DOHH2 (cell line): Measurements from ENCODE around the gene SMG5.

ENCODE experiments used
- H3F3A ChIP-seq: fragments of 200-600 bp; sonication (generic), shearing (Covaris generic); 2 replicates; pipeline ENCODE4 v1.6.0; 2016; ENCODE audit warnings: antibody characterized with exemption, mild to moderate bottlenecking; ENCODE audit not compliant: control insufficient read depth, insufficient read depth
- H3K27ac ChIP-seq: fragments of 200-600 bp; sonication (generic); 2 replicates; pipeline ENCODE4 v1.5.1; 2014; ENCODE audit warnings: low read depth, mild to moderate bottlenecking, low read length, moderate library complexity
- H3K27me3 ChIP-seq: fragments of 200-600 bp; sonication (generic); 2 replicates; pipeline ENCODE4 v1.6.1; 2014; ENCODE audit warnings: mild to moderate bottlenecking, low read length, mixed read lengths; ENCODE audit not compliant: control insufficient read depth
- H3K36me3 ChIP-seq: fragments of 200-600 bp; sonication (generic); 2 replicates; pipeline ENCODE4 v1.6.1; 2014; ENCODE audit warnings: mild to moderate bottlenecking, low read length, moderate library complexity, mixed read lengths; ENCODE audit not compliant: control insufficient read depth
- H3K4me1 ChIP-seq: fragments of 200-600 bp; sonication (generic); 2 replicates; pipeline ENCODE4 v1.6.1; 2014; ENCODE audit warnings: mild to moderate bottlenecking, low read length, mixed read lengths; ENCODE audit not compliant: control insufficient read depth
- H3K4me2 ChIP-seq: fragments of 200-600 bp; sonication (generic); 2 replicates; pipeline ENCODE4 v1.6.0; 2014; ENCODE audit warnings: mild to moderate bottlenecking, low read length, moderate library complexity
- H3K4me3 ChIP-seq: fragments of 200-600 bp; sonication (generic); 2 replicates; pipeline ENCODE4 v1.5.1; 2014; ENCODE audit warnings: mild to moderate bottlenecking, low read length, mixed read lengths
- H3K79me2 ChIP-seq: fragments of 200-600 bp; sonication (generic); 2 replicates; pipeline ENCODE4 v1.6.1; 2014; ENCODE audit warnings: mild to moderate bottlenecking, low read length, mixed read lengths; ENCODE audit not compliant: control insufficient read depth
- H3K9me2 ChIP-seq: fragments of 200-600 bp; sonication (generic); replicated peaks from 2 replicates; pipeline ENCODE4 v1.6.1; 2014; ENCODE audit warnings: mild to moderate bottlenecking, low read length, mixed read lengths; ENCODE audit not compliant: control insufficient read depth
- H3K9me3 ChIP-seq: fragments of 200-600 bp; sonication (generic); 2 replicates; pipeline ENCODE4 v1.6.1; 2014; ENCODE audit warnings: antibody characterized with exemption, low read length, mixed read lengths; ENCODE audit not compliant: control insufficient read depth, insufficient read depth
- H4K20me1 ChIP-seq: fragments of 200-600 bp; sonication (generic); 2 replicates; pipeline ENCODE4 v1.6.0; 2014; ENCODE audit warnings: low read depth, mild to moderate bottlenecking, antibody characterized with exemption, low read length, moderate library complexity; ENCODE audit not compliant: control insufficient read depth, insufficient read depth
- EZH2phosphoT487 ChIP-seq: fragments of 200-600 bp; sonication (generic); IDR thresholded peaks from 2 replicates; pipeline ENCODE4 v1.6.1; 2017; ENCODE audit warnings: borderline replicate concordance, mild to moderate bottlenecking, antibody characterized with exemption, low read length, moderate library complexity, mixed read lengths
- TF ChIP-seq, protein P1 (sequence below): fragments of 200-600 bp; sonication (generic); IDR thresholded peaks from one replicate; pipeline ENCODE4 v1.5.1; 2014; ENCODE audit warnings: antibody characterized with exemption, mild to moderate bottlenecking, low read depth, low read length; ENCODE audit not compliant: poor library complexity, severe bottlenecking

The SMG5 gene

DNA sequence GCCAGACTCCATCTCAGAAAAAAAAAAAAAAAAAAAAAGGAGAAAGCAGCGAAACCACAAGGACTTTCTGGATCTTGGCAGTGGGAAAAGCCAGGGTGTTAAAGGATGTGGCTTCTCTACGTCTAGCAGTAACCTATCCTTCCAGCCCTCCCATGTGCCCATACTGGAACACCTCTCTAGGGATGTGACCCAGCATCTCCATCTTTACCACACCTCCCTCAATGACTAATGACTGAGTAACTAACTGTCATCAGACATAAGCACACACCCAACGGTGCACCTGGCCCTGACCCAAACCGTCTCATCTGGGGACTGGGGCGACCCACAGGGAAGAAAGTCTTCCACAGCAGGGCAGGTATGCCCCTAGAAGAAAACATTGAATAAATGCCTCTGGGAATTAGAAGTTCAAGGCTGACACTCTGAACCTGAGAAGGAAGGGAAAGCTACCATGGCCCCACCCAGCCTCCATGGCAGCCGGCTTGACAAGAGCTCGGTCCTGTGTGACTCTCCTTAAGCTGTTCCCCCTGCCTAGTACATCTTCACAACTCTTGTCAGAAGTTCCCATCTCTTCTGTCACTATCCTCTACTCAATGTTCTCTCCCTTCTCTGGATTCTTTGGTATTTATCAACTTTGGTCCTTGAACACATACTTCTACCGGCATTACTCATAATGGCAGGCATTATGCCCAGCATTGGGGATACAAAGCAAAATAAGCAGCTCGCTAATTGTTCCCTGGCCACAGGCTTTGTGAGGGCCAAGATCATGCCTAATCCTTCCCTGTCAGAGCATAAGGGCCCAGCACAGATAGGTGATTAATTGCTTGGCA is 20.0 kb downstream of the SMG5 start:
- no peaks in the 10 kb centered on the region for H3K4me1 ChIP-seq

GRCh38 chr1:156260896-156261295 is 21.7 kb downstream of the SMG5 start:
- Histone ChIP-seq H3K27me3 (no peaks in the 10 kb centered on the region), H3K9me2 (no peaks in the 10 kb centered on the region), H3K27ac (no peak overlapping the region), H3F3A (no peaks in the 10 kb centered on the region), H3K4me1 (no peaks in the 10 kb centered on the region), H3K36me3 (peaks cover 87% of the 10 kb centered on the region), H3K79me2 (no peaks in the 10 kb centered on the region), H3K4me2 (no peak overlapping the region), H4K20me1 (no peaks in the 10 kb centered on the region), H3K4me3 (no peak overlapping the region), H3K9me3 (no peaks in the 10 kb centered on the region)
- TF ChIP-seq EZH2phosphoT487: no peak
- TF ChIP-seq, protein P1, sequence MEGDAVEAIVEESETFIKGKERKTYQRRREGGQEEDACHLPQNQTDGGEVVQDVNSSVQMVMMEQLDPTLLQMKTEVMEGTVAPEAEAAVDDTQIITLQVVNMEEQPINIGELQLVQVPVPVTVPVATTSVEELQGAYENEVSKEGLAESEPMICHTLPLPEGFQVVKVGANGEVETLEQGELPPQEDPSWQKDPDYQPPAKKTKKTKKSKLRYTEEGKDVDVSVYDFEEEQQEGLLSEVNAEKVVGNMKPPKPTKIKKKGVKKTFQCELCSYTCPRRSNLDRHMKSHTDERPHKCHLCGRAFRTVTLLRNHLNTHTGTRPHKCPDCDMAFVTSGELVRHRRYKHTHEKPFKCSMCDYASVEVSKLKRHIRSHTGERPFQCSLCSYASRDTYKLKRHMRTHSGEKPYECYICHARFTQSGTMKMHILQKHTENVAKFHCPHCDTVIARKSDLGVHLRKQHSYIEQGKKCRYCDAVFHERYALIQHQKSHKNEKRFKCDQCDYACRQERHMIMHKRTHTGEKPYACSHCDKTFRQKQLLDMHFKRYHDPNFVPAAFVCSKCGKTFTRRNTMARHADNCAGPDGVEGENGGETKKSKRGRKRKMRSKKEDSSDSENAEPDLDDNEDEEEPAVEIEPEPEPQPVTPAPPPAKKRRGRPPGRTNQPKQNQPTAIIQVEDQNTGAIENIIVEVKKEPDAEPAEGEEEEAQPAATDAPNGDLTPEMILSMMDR: no peak

More for the DNA sequence above, 20.0 kb downstream of the SMG5 start:
- TF ChIP-seq, protein P1: no peak
- no peak for TF ChIP-seq EZH2phosphoT487
- no peaks in the 10 kb centered on the region for H3K9me2 ChIP-seq
- H3K9me3 ChIP-seq: no peaks in the 10 kb centered on the region
- no peak overlapping the region for H3K27ac ChIP-seq
- H3K79me2 ChIP-seq: no peaks in the 10 kb centered on the region
- no peaks in the 10 kb centered on the region for H3F3A ChIP-seq
- peaks cover 90% of the 10 kb centered on the region for H3K36me3 ChIP-seq
- no peaks in the 10 kb centered on the region for H4K20me1 ChIP-seq
- H3K4me3 ChIP-seq: no peak overlapping the region
- no peaks in the 10 kb centered on the region for H3K27me3 ChIP-seq
- H3K4me2 ChIP-seq: no peak overlapping the region

GRCh38 chr1:156259805-156260204 is 22.8 kb downstream of the SMG5 start:
- Histone ChIP-seq H3F3A (no peaks in the 10 kb centered on the region), H3K27me3 (no peaks in the 10 kb centered on the region), H3K79me2 (no peaks in the 10 kb centered on the region), H3K9me2 (no peaks in the 10 kb centered on the region), H3K9me3 (no peaks in the 10 kb centered on the region), H3K4me3 (no peak overlapping the region), H3K4me1 (no peaks in the 10 kb centered on the region), H4K20me1 (no peaks in the 10 kb centered on the region), H3K36me3 (peaks cover 80% of the 10 kb centered on the region), H3K4me2 (no peak overlapping the region), H3K27ac (no peak overlapping the region)
- no peak for TF ChIP-seq EZH2phosphoT487
- TF ChIP-seq, protein P1: no peak
